ENCODE data around the gene OPCML.

DNA sequence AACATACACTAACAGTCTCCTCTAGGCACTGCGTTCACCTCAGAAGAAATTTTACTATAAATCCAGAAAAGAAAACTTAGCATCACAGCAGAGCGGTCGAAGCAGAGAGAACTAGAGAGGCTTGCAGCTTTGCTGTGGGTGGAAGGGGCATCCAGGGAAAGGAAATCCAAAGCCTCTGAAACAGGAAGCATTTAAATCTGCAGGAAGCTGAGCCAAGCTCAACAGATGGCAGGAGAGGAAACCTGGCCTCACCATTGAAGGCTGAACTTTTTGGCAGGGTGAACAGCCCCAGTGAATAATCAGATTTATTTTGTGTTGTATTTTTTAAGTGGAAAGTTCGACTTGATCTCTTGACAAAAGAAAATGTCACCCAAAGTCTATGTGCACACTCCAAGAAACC is 858.1 kb downstream of the OPCML start:
- TF ChIP-seq EZH2 (IDR thresholded peaks at IDR 0.05; ENCODE audit: low read length, missing control alignments), result no peak
- TF ChIP-seq, protein P1, sequence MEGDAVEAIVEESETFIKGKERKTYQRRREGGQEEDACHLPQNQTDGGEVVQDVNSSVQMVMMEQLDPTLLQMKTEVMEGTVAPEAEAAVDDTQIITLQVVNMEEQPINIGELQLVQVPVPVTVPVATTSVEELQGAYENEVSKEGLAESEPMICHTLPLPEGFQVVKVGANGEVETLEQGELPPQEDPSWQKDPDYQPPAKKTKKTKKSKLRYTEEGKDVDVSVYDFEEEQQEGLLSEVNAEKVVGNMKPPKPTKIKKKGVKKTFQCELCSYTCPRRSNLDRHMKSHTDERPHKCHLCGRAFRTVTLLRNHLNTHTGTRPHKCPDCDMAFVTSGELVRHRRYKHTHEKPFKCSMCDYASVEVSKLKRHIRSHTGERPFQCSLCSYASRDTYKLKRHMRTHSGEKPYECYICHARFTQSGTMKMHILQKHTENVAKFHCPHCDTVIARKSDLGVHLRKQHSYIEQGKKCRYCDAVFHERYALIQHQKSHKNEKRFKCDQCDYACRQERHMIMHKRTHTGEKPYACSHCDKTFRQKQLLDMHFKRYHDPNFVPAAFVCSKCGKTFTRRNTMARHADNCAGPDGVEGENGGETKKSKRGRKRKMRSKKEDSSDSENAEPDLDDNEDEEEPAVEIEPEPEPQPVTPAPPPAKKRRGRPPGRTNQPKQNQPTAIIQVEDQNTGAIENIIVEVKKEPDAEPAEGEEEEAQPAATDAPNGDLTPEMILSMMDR (conservative IDR thresholded peaks at IDR 0.05 in 1 of 2, IDR thresholded peaks at IDR 0.05 in 1 of 2; ENCODE audit: low read depth in 1 of 2, low read length in 2 of 2), result no peak
